ENCODE measurements around the gene MMP25.

GRCh38 chr16:3054965-3055733 lies 8.8 kb downstream of the MMP25 start:
- TF ChIP-seq EZH2 (IDR thresholded peaks at IDR 0.05; ENCODE audit: borderline replicate concordance, low read length) (no peak), CTCF (conservative IDR thresholded peaks at IDR 0.05 in 1 of 2, IDR thresholded peaks at IDR 0.05 in 1 of 2; ENCODE audit: extremely low read depth in 1 of 2, insufficient read depth in 1 of 2, low read depth in 1 of 2, low read length in 2 of 2) (no peak)
